HG03280 (cell line): ENCODE results near the gene DHDDS.
"Not testable (repeated sequence)": the region's sequence is repeated elsewhere in the genome, so short reads cannot be mapped to it uniquely, and the experiment has no call there.

Experiments
- ATAC-seq: cut with Tn5 transposase; IDR thresholded peaks from one replicate; pipeline ENCODE4 v1.9.1; 2021; ENCODE audit warnings: mild to moderate bottlenecking, moderate library complexity; ENCODE audit not compliant: unreplicated experiment

DHDDS gene

DNA sequence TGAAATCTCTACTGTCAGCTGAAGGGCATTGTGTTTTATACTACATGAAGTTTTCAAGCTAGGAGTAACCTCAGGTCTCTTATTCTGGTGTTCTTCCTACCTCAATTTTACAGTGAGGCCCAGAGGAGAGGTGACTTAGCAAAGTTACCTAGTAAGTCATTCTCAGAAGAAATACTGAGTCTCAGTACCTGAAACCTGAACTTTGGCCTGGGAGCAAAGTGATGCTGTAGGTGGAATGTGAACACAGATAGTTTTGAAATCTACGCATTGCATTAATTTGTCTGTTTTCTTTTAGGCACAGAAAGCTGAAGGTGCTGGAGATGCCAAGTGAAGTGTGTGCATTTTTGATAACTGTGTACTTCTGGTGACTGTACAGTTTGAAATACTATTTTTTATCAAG is 42.7 kb downstream of the DHDDS start:
- ATAC-seq = no peak

- no peak for ATAC-seq
Observed at GRCh38 chr1:26475989-26476388, 43.9 kb downstream of the DHDDS start.

DNA sequence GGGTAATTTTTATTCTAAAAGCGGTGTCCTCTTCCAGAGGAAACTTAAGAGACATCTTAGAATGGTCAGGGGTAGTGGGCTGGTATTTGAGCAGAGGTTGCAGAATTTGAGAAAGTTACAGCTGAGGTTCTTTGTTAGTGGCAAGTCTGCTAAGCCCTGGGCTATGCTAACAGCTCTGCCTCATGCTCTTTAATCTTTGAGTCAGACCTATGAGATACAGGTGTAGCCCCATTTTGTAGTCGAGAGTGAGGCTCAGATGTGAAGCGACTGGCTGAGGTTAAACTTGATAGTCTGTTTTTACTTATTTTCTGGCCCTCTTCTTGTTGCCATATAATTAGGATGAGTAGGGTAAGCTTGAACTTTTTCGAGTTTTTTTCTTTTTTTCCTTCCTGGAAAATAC is 44.8 kb downstream of the DHDDS start:
- no peak for ATAC-seq

- ATAC-seq = no peak
Observed at GRCh38 chr1:26477446-26478152, 45.5 kb downstream of the DHDDS start.

DNA sequence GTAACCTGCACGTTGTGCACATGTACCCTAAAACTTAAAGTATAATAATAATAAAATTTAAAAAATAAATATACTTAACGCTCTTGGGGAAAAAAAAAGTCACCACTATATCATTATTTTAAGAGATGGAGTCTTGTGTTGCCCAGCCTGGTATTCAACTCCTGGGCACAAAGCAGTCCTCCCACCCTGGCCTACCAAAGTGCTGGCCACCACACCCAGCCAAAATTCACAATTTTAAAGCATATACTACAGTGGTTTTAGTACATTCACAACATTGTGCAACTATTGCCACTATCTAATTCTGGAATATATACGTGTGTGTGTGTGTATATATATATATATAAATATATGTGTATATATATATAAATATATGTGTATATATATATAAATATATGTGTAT is 46.0 kb downstream of the DHDDS start:
- no peak for ATAC-seq

DNA sequence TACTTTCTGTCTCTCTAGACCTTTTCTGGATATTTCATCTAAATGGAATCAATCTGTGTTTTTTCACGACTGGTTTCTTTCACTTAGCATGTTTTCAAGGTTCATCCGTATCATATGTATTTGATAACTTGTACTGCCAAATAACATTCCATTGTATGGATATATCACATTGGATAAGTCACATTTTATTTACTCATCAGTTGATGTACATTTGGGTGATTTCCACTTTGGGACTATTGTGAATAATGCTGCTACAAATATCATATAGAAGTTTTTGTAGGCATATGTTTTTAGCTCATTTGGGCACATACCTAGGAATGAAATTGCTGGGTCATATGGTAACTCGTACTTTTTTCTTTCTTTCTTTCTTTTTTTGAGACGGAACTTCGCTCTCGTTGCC is 46.9 kb downstream of the DHDDS start:
- no peak for ATAC-seq

DNA sequence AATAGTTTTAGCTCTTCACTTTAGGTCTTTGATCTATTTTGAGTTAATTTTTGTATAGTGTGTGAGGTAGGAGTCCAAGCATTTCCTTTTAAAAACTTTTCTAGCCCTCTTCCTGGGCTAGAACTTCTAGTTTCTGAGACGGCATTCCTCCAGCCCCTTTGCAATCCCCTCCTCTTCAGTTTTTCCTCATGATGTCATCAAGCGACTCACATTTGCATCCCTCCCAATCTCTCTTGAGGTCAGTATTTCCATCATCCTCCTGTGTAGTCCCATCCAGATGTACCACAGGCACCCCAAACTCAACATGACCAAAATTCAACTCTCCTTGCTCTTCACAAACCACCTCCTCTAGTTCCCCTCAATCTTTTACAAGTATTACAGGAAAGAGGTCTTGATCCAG is 50.8 kb downstream of the DHDDS start:
- ATAC-seq = no peak

DNA sequence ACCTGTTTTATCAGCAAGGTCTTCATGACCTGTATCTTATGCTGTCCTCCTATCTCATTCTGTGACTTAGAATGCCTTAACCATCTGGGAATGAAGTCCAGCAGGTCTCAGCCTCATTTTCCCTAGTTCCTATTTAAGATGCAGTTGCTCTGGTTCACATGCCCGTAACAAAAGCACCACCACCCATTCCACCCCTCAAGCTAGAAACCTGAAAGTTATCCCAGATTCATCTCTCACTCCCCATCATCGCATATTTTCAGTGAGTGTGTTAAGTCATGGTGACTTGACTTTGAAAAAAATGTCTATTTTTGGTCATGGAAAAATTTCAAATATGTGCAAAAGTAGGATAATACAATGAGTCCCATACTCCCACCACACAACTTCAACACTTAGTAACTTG is 51.9 kb downstream of the DHDDS start:
- no peak for ATAC-seq

GRCh38 chr1:26490155-26490554 is 58.0 kb downstream of the DHDDS start:
- no peak for ATAC-seq

DNA sequence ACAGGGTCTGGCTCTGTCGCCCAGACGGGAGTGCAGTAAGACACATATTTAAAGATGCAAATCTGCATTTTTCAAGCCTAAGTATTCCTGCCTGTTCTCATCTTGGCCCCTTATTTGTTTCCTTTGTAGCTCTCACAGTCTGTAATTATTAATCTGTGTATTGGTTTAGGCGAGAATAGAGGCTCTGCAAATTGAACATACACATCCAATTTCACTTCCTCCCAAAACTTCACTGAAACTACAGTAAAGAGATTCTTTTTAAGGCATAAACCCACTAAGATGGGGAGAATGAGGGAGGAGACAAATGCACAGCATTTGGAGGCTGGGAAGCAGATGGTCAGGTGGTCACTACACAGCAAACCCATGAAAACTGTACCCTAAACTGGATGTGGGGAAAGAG is 61.1 kb downstream of the DHDDS start:
- no peak for ATAC-seq

GRCh38 chr1:26493938-26494337 is 61.8 kb downstream of the DHDDS start:
- ATAC-seq = no peak

DNA sequence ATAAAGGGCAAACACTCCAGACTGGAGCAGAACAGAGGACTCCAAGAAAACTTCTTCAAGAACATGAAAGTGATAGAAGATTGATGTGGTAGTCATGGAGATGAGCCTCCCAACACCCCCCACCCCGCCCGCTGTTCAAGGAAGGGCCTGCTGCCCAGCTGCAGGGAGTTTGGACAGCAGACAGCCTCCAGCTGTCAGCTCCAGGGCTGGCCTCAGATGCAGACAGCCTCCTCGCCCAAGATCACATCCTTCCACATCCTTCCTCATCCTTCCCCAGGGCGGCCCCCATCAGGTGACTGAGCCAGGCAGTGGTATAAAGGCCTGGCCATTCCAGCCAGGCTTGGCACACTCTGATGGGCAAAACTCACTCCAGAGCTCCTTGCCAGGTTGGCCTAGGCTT is 64.7 kb downstream of the DHDDS start:
- no peak for ATAC-seq

- ATAC-seq = no peak
Observed at GRCh38 chr1:26498894-26499293, 66.8 kb downstream of the DHDDS start.

DNA sequence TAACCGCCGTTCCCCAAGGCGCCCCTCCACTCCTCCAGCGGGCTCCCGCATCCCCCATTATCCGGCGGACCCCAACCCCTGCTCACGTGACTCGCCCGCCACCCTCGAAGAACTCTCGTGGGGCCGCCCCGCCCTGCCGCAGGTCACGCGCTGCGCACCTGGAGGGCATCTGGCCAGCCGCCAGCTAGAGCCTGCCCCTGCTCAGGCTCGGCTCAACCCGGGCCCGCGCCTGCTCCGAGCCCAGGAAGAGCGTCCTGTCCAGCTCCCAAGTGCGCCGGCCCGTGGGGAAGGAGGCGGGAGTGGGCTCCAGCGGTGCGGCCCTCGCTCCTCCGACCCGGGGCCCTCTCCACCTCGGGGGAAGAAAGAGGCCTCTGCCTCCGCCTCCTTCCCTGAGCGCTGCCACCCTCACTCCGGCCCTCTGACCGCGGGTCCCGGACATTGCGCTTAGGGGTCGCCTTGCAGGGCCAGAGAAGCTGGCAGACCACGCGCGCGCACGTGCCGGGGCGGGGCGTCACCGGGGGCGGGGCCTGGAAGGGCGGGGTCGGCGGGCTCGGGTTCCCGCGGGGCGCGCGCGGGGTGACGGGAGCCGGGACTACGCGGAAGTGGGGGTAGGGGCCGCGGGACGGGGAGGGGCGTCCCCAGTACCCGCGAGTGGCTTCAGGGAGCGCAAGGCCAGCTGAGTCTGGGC is 68.5 kb downstream of the DHDDS start:
- peak; percentile 65 for ATAC-seq

DNA sequence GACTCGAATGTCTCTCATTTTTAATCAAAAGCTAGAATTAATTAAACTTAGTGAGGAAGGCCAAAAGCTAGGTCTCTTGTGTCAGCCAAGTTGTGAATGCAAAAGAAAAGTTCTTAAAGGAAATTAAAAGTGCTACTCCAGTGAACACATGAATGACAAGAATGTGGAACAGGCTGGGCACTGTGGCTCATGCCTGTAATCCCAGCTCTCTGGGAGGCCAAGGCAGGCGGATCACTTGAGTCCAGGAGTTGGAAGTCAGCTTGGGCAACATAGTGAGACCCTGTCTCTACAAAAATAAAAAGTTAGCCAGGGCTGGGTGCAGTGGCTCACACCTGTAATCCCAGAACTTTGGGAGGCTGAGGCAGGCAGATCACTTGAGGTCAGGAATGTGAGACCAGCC is 78.6 kb downstream of the DHDDS start:
- not testable (repeated sequence) for ATAC-seq

- not testable (repeated sequence) for ATAC-seq
Observed at GRCh38 chr1:26515836-26516235, 83.7 kb downstream of the DHDDS start.

DNA sequence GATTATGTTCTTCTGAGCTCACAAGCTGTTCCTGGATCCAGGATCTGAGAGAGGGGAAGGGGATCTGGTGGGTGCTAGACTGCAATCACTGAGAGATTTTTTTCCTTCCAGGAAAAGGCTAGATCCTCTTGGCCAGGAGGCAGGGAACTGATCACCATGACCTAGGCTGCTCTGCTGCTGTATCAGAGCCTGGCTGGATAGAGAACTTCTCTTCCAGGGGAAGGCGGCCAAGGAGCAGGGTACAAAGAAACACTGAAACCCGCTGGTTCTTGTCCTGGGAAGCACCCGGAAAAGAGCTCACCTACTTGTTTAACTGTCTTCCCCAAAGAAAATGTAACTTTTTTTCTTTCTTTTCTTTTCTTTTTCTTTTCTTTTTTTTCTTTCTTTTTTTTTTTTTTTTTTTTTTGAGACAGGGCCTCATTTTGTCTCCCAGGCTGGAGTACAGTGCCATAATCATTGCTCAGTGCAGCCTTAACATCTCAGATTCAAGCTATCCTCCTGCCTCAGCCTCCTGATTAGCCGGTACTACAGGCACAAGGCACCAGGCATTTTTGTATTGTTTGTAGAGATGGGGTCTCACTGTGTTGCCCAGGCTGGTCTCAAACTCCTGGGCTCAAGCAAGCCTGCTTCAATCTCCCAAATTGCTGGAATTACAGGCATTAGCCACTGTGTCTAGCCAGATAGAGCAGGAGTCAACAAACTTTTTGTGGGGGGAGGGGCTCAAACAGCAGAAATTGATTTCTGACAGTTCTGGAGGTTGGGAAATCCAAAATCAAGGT is 85.1 kb downstream of the DHDDS start:
- no peak for ATAC-seq

- ATAC-seq = no peak
Observed at GRCh38 chr1:26517766-26518049, 85.6 kb downstream of the DHDDS start.

- ATAC-seq = no peak
Observed at GRCh38 chr1:26518355-26518754, 86.2 kb downstream of the DHDDS start.

DNA sequence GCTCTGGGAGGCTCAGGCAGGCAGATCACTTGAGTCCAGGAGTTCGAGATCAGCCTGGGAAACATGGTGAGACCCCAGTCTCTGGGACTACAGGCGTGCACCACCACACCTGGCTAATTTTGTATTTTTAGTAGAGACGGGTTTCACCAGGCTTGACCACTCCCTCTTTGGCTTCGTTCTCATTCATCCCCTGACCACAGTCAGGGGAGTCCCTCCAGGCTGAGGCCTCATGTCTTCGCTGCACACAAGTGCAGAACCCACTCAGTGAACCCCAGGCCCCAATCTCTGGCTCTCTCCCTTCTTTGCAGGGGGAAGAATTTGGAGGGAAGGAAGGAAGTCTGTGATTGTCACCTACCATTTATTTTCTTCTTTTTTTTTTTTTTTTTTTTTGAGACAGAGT is 88.2 kb downstream of the DHDDS start:
- no peak for ATAC-seq
